CD4-positive, alpha-beta T cell treated with Interferon alpha-2 for 1 hour (primary cell): ENCODE measurements around the gene UTP14C.
"Not testable (repeated sequence)": the region's sequence is repeated elsewhere in the genome, so short reads cannot be mapped to it uniquely, and the experiment has no call there.

Experiments used
- DNase-seq, 2 donors: peaks; one replicate each; pipeline ENCODE4 v3.0.0-alpha.2; 2020 to 2022

The UTP14C gene

DNA sequence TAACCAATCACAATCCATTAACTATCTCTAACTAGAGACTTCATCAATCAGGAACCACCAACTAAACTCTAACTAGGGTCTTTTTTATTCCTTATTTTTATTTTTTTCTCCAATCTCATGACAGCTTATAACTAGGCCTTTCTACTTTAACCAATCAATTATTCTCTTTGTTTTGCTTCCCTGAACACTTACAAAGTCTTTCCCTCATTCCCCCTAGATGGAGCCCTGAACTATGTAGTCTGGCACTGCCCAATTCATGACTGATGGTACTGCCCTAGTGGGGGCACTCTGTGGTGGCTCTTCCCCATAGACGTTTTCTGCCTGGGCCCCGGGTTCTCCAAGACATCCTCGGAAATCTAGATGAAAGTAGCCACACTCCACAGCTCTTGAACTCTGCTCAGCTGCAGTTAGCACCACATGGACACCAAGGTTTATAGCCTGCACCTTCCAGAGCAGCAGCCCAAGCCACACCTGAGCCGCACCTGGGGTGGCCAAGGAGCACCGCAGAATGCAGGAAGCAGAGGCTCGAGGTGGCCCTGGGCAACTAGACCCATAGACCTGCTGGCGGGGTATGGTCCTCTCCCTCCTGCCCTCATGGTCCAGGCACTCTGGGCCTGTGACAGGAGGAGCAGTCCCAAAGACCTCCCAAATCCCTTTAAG is 19.9 kb upstream of the UTP14C start:
- no peak for DNase-seq

DNA sequence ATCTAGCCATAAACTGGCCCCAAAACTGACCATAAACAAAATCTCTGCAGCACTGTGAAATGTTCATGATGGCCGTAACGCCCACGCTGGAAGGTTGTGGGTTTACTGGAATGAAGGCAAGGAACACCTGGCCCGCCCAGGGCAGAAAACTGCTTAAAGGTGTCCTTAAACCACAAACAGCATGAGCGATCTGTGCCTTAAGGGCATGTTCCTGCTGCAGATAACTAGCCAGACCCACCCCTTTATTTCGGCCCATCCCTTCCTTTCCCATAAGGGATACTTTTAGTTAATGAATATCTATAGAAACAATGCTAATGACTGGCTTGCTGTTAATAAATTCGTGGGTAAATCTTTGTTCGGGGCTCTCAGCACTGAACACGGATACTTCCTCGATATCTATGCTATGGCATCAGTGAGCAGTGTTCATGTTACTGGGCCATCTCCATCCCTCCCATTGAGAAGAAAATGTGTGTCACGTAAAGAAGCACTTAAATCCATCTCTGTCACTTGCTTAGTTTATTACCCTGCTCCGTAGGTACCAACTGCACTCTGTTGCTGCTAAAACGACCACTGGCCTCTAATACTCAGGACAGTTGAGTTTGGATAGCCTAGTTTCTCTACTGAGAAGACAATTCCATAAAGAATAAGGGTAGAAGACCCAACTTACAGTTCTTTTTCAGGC is 18.5 kb upstream of the UTP14C start:
- DNase-seq = no peak

DNA sequence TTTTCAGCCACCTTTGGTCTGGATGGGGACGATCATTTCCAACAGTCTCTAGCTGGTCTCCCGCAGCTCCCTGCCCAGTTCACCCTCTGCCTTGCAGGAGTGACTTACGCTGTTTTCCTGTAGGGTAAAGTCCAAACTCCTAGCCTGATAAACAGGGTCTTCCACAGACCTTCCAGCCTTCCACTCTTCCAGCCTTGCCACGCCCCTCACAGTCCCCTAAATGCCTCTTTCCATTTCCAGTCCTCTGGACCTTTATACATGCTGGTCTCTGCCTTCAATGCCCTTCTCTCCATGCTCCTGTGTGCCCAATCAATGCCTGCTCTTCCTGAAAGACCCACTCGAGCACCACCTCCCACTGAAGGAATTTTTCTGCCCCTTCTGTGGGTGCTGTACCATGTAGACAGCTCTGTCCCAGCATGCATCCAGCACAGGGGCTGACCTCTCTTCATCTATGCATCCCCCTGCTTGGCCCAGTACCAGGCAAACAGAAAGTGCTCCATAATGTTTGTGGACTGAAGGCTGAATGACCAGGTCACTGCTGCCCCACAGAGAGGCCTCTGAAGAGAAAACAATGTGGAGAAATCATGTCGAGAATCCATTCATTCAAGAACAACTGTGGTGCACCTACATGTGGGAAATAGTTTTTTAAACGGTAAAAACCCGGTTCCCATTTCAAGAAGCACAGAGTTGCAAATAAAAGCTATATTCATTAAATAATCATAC is 17.8 kb upstream of the UTP14C start:
- no peak for DNase-seq

GRCh38 chr13:52009946-52010345 is 14.5 kb upstream of the UTP14C start:
- no peak for DNase-seq

DNA sequence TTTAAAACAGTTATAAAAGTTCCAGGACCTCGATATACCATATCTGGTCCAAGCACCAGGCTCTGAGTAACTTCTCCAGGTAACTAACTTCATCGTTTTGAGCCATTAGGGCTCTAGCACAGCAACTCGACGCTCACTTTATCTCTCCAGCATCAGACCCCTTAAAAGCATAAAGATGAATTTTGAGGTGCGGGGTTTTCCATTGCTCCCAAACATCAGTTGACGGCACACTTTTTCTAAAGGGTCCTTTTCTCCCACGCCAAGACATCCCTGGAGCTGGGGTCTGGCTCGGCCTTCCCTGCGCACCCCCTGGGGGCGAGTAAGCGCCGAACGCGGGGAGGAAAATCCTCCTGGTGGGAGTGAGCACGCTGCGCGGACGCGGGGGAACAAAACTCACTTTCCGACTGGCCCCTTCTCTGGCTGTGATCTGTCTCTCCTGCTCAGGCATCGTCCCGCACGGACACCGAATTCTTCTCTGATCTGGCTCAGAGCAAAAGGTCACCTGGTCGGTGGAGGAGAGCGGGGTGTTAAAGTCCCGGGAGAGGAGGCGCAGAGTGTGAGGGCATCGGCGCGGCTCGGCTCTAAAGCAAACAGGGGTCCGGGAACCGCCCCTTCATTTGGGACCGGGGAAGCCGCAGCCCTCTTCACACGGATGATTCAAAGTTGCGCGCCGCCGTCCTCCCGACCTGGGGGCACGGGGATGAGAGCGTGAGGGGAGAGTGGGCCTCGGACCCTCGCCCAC is 13.4 kb upstream of the UTP14C start, which contains the start of gene ATP7B:
Gene ATP7B (minus strand): TSS at position 561 of the 742 bp plus-strand sequence. CDS start 113 bp downstream, at position 448.
- peak in 1 of 2 donors; percentile 18 for DNase-seq

DNA sequence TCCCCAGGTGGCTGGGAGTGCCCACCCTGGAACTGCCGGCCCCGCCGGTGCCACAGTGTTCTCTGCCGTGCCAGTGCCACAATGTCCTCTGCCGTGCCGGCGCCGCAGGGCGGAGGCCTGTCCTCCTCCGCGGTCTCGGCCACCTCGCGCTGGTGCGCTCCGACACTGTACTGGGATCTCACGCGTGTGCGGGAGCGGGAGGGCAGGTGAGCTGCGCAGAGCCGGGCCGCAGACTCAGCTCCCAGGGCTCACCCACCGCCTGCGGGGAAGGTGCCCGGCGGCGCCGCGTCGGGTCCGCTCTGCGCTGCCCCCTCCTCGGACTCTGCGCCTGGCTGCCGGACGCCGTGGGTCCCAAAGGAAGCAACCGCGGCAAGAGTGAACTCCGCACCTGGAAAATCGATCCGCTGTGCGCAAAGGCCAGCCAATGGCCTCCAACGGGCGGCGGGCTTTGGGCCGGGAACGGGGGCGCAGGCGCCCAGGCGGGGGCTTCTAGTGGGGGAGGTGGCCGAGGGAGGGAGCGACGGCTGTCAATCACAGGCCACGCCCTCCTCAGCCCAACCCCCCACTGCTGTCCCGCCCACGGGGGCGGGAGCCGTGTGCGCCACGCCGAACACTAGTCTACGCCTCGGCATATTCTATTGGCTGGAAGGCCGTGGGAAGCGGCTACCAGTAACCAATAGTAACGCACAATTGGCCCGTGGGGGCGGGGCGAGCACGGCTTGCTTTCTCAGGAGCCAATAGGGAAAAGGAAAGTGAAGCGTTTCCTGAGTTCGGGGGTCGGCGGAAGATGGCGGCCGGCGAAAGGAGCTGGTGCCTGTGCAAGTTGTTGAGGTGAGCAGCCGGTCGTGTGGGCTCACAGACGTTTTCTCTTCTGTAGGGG is 12.6 kb upstream of the UTP14C start, which contains the start of gene ALG11:
Gene ALG11 (plus strand): TSS at position 767 of the 880 bp plus-strand sequence. CDS start 21 bp downstream, at position 788.
- peak; percentile 99 to 100 for DNase-seq

- DNase-seq = no peak
These were observed 12.0 kb upstream of the UTP14C start for GRCh38 chr13:52012512-52012836.

DNA sequence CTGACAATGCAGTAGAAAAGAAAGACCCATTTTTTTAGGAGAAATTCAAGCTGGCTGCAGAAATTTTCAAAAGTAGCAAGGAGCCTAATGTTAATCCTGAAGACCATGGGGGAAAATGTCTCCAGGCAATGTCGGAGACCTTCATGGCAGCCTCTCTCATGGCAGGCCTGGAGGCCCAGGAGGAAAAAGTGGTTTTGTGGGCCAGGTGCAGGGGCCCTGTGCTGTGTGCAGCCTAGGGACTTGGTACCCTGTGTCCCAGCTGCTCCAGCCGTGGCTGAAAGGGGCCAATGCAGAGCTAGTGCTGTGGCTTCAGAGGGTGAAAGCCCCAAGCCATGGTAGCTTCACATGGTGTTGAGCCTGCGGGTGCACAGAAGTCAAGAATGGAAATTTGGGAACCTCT is 8.2 kb upstream of the UTP14C start:
- no peak for DNase-seq

- DNase-seq = no peak
These were observed 4.3 kb upstream of the UTP14C start for GRCh38 chr13:52020191-52020590.

- DNase-seq = no peak
These were observed 2.1 kb upstream of the UTP14C start for GRCh38 chr13:52022356-52022755.

GRCh38 chr13:52025475-52026245 is 1.2 kb downstream of the UTP14C start:
- DNase-seq = no peak

GRCh38 chr13:52026246-52026626 is 1.7 kb downstream of the UTP14C start:
- DNase-seq = no peak

- no peak for DNase-seq
These were observed 3.3 kb downstream of the UTP14C start for GRCh38 chr13:52027832-52028231.

DNA sequence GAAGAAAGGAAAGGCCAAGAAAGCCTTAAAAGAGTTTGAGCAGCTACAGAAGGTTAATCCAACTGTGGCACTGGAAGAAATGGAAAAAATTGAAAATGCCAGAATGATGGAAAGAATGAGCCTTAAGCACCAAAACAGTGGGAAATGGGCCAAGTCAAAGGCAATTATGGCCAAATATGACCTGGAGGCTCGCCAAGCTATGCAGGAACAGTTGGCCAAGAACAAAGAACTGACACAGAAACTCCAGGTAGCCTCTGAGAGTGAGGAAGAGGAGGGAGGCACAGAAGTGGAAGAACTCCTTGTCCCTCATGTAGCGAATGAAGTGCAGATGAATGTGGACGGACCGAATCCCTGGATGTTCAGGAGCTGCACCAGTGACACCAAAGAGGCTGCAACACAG is 5.1 kb downstream of the UTP14C start:
- no peak for DNase-seq

- not testable (repeated sequence) for DNase-seq
These were observed 5.9 kb downstream of the UTP14C start for GRCh38 chr13:52030401-52030800.

DNA sequence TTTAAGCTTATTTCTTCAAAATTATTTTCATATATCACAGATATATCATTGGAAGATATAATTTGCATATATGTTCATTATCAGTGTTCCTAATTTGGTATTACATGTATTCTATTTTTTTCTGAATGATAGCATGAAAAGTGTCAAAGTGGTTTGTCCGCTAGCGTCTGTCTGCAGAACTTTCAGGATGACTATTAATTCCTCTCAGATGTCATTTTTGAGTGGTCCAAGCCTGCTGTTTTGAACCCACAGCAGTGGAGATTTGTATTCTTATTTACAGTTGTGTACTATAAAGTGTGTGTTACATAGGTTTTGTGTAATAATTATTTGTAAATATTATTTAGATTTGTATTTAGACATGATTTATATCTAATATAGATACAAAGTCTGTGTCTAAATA is 8.5 kb downstream of the UTP14C start:
- no peak for DNase-seq

DNA sequence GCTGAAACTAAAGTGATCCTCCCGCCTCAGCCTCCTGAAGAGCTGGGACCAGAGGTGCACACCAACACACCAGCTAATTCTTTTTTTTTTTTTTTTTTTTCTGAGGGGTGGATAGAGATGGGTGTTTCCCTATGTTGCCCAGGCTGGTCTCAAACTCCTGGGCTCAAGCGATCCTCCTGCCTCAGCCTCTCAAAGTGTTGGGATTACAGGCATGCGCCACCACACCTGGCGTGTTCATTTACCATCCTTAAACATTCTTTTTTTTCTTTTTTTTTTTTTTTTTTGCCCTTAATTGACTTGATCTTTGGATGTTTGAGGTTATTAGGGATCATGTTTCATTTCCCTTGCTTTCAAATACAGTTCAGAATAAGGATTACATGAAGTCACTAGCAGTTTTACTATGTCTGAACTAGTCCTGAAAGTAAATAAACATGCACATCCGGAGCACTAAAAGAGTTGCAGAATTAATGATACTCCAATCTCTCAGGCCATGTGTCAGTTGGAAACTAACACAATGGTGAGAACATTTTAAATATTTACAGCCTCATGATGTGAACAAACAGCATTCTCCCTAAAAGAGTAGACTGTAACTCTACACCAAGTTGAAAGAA is 10.2 kb downstream of the UTP14C start:
- DNase-seq = no peak

DNA sequence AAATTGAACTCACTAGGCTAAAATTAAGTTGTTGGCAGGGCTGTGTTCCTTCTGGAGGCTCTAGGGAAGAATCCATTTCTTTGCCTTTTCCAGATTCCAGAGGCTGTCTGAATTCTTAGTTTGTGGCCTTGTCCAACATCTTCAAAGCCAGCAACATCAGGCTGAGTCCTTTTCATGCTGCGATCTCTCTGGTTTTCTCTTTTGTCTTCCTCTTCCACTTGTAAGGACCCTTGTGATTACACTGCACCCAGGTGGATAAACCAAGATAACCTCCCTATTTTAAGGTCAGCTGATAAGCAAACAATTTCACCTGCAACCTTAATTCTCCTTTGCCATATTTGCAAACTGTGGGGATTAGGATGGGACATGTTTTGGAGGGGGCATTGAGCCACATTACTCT is 11.5 kb downstream of the UTP14C start:
- DNase-seq = no peak

DNA sequence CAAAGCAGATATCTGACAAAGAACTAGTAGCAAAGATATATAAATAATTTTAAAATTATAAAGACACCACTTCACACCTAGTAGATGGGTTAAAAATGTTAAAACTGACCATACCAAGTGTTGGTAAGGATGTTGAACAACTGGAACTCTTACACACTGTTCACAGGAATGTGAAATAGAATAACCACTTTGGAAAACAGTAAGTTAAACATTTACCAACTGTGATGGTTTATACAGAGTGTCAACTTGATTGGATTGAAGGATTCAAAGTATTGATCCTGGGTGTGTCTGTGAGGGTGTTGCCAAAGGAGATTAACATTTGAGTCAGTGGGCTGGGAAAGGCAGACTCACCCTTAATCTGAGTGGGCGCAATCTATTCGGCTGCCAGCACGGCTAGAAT is 19.2 kb downstream of the UTP14C start:
- no peak for DNase-seq

- DNase-seq = no peak
These were observed 23.0 kb downstream of the UTP14C start for GRCh38 chr13:52047463-52047862.

- DNase-seq = no peak
These were observed 24.0 kb downstream of the UTP14C start for GRCh38 chr13:52048516-52048915.
